ENCODE measurements around the gene AKIRIN1.

DNA sequence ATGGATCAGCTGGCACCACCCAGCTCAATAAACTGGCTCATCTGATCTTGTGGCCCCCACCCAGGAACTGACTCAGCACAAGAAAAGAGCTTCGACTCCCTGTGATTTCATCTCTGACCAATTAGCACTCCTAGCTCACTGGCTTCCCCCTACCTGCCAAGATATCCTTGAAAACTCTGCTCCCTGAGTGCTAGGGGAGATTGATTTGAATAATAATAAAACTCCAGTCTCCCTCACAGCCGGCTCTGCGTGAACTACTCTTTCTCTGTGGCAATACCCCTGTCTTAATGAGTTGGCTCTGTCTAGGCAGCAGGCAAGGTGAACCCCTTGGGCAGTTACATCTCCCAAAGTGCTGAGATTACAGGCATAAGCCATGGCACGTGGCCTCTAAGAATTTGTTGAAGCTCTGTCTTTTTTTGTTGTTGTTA, 37.6 kb upstream of the AKIRIN1 start:
- TF ChIP-seq, protein P1, sequence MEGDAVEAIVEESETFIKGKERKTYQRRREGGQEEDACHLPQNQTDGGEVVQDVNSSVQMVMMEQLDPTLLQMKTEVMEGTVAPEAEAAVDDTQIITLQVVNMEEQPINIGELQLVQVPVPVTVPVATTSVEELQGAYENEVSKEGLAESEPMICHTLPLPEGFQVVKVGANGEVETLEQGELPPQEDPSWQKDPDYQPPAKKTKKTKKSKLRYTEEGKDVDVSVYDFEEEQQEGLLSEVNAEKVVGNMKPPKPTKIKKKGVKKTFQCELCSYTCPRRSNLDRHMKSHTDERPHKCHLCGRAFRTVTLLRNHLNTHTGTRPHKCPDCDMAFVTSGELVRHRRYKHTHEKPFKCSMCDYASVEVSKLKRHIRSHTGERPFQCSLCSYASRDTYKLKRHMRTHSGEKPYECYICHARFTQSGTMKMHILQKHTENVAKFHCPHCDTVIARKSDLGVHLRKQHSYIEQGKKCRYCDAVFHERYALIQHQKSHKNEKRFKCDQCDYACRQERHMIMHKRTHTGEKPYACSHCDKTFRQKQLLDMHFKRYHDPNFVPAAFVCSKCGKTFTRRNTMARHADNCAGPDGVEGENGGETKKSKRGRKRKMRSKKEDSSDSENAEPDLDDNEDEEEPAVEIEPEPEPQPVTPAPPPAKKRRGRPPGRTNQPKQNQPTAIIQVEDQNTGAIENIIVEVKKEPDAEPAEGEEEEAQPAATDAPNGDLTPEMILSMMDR (conservative IDR thresholded peaks at IDR 0.05) = no peak
- TF ChIP-seq EZH2 (IDR thresholded peaks at IDR 0.05; ENCODE audit: low read depth) = no peak

Measured in PC-9 (cell line).